Measurements from ENCODE around the gene DIPK2B.

Gene DIPK2B

DNA sequence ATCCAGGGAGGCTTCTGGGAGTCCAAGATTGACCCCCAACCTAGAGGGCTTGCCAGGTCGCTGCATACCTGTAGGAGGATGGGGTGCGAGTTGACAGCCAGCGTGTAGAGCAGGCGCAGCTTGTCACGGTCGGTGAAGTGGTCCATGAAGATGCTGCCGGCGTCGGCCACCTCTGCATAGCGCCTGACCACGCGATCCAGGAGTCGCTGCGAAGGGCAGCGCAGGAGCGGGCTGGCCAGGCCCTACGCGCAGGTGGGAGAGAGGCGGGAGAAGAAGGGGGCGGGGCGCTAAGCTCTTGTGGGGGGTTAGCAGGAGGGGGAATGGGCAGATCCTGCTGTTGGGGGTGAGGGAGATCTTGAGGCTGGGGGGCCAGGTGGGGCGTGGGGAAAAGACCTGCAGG, 43.0 kb downstream of the DIPK2B start:
- DNase-seq (no peak), ATAC-seq (no peak)

- ATAC-seq (no peak), DNase-seq (no peak)
These were observed 46.2 kb downstream of the DIPK2B start for GRCh38 chrX:45154462-45154861.

GRCh38 chrX:45154033-45154360, 46.7 kb downstream of the DIPK2B start:
- DNase-seq: no peak
- ATAC-seq: no peak
